Iris pigment epithelial cell (primary cell): Measurements from ENCODE around the gene ASB3.
"Not testable (repeated sequence)": the region's sequence is repeated elsewhere in the genome, so short reads cannot be mapped to it uniquely, and the experiment has no call there.

ENCODE experiments used
- DNase-seq: peaks from one replicate; pipeline ENCODE4 v3.0.0-alpha.2; 2011; ENCODE audit warnings: low read depth

The ASB3 gene

DNA sequence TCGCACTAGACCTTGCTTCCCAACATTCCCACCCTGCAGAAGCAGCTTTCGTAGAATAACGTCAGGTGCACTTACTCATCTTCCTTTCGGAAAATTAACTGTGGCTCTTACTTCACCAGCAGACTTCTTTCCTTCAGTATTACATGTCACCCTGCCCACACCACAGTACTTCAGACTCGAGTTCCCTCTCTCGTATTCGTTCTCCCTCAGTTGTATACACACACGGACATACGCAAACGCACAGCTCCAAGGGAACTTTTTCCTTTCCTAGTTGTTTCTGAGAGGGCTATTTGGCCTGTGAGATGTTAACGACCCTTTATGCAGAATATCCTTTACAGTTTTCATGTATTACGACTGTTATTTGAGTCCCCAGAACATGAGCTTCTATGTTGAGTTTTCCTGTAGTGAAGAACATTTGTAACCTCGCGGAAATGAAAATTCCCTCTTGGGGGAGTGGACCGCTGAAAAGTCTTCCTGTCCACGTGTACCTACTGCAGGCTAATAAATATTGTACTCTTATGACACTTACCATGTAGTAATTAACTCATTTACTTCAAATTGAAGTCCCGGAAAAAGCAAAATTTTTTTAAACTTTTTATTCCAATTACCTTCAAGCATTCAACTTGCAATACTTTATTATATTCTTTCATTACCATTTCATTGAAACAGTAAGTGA, 999 bp upstream of the ASB3 start:
- DNase-seq, result peak; percentile 56

DNA sequence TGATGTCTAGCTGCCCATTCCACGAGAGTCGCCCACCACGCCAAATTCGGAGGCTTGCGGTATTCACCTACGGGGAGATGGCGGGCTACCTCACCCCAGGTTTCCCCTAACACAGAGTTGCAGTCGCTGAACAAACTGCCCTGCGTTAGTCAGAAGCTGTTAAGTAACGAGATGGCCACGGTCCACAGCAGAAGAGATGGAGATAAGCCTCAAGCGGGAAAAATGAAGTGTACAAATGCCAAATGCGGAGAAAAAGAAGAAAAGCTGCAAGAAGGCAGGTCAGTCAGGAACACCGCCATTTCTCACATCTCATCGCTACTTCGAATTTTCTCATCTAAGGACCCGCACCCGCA, 425 bp downstream of the ASB3 start:
- peak; percentile 78 for DNase-seq

DNA sequence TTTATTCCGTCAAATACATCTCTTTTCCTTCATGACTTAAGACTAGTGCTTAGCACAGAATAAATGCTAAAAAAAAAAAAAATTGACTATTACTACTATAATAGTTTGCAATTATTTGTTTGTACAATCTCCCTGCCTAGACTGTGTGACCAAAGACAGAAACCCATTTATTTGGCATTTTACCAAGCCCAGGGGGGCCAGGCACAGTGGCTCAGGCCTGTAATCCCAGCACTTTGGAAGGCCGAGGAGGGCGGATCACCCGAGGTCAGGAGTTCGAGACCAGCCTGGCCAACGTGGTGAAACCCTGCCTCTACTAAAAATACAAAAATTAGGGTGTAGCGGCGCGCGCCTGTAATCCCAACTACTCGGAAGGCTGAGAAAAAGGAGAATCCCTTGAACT, 1.4 kb downstream of the ASB3 start:
- DNase-seq, result no peak

DNA sequence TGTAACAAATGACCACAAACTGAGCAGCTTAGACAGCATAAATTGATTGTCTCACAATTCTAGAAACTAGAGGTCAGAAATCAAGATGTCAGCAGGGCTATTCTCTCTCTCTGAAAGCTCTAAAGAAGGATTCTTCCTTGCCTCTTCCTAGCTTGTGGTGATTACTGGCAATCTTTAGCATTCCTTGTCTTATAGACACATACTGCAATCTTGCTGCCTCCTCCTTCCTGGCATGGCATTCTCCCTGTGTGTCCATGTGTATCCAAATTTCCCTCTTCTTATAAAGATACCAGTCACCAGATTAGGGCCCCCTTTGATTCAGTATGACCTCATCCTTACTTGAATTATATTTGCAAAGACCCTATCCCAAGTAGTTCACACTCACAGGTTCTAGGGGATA, 2.3 kb downstream of the ASB3 start:
- no peak for DNase-seq

DNA sequence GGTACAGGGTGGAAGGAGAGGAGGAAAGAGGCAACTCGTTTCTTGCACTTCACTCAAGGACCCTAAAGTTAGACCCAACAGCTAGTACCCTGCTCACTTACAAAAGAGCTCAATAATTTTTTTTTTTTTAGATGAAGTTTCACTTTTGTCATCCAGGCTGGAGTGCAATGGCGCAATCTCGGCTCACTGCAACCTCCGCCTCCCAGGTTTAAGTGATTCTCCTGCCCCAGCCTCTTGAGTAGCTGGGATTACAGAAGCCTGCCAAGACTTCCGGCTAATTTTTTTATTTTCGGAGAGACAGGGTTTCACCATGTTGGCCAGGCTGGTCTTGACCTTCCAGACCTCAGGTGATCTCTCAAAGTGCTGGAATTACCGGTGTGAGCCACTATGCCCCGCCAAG, 4.1 kb downstream of the ASB3 start:
- DNase-seq, result no peak

DNA sequence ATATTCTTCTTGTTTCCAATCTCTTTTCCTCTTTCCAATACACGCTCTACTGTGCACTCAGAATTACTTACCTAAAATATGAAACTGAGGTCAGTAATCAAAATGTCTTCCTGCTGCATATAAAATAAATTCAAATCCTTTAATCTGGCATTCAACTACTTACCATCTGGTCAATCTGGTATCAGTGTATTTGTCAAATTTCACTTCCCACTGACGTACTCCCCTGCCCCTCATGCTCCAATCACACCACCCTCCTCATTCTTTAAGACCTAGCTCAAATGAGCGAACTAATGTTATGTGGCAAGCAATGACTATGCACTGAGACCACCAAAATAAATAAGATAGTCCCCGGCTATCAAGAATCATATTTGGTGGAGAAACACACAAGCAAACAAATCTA, 6.7 kb downstream of the ASB3 start:
- no peak for DNase-seq

DNA sequence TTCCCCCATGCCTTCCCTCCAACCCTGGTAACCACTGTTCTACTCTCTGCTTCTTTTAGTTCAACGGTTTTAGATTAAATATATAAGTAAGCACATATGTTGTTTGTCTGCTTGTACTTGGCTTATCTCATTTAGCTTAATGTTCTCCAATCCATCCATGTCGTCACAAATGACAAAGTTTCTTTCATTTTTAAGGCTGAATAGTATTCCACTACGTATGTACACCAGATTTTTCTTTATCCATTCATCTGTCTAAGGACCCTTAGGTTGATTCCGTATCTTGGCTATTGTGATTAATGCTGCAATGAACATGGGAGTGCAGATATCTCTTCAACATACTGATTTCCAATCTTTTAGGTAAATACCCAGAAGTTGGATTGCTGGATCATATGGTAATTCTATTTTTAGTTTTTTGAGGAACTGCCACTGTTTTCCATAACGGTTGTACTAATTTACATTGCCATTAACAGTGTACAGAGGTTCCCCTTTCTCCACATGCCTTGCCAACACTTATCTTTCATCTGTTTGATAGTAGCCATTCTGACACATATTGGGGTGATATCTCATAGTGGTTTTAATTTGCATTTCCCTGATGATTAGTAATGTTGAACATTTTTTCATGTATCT, 8.1 kb downstream of the ASB3 start:
- no peak for DNase-seq

DNA sequence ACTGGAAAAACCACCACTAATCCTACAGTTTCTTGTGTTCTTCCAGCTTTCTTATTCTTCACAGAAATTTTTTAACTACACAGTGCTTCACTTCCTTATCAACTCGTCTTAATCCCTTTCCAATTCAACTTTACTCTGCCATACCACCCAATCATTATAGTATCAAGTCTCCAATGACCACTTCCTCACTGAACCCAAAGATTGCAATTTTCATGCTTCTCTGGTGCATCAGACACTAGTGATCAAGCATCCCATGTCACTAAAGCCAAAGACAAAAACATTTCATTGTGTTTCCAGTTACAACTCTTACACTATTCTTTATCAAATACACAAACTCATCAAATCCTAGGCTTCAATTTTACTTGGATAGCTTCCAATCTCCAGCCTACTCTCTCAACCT, 9.6 kb downstream of the ASB3 start:
- no peak for DNase-seq

DNA sequence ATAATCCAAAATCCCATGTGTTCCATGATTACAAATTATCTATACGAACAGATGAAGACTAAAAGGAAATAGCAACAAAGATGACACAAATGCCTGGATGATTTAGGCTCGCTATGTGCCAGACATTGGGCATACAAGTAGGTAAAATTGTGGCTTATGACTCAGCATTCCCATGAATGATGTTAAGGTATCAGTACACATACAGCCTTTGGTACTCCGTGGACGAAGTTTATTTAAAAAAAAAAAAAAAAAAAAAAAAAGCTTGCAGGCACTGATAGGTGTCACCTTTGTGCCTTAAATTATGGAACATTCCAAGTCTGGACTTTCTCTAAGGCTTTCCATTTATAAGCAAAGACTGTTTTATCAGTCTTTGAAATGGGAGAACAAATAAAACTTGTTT, 16.5 kb downstream of the ASB3 start:
- DNase-seq, result no peak

DNA sequence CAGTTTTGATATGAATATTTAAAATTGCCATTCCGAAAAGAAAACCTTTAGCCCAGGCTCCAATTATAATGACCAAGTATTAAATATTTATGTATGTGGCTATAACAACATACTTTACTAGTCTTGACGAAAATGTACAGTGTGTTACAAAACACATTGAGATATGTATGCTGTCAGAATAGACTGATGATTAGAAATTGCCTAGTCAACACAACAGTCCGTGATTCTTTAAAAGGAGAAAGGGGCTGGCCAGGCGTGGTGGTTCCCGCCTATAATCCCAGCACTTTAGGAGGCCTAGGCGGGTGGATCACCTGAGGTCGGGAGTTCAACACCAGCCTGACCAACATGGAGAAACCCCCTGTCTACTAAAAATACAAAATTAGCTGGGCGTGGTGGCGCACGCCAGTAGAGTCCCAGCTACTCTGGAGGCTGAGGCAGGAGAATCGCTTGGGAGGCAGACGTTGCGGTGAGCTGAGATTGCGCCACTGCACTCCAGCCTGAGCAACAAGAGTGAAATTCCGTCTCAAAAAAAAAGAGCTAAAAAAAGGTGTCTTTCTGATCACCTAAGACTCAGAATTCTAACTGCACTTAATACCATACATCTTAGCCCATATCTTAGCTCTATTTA, 17.3 kb downstream of the ASB3 start:
- no peak for DNase-seq

DNA sequence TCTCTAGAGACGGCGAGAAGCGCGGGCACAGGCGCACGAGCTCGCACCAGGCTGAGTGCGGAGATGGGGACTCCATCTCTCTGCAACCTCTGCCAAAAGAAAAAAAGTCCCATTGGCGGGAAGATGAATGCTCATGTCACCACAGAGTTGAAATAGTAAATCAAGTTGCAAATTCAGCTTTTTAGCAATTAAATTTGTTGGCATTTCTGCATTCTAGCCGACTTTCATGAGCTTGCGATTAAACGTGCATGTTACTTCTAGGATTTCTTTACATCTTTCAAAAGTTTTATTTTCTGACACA, 18.6 kb downstream of the ASB3 start:
- no peak for DNase-seq

DNA sequence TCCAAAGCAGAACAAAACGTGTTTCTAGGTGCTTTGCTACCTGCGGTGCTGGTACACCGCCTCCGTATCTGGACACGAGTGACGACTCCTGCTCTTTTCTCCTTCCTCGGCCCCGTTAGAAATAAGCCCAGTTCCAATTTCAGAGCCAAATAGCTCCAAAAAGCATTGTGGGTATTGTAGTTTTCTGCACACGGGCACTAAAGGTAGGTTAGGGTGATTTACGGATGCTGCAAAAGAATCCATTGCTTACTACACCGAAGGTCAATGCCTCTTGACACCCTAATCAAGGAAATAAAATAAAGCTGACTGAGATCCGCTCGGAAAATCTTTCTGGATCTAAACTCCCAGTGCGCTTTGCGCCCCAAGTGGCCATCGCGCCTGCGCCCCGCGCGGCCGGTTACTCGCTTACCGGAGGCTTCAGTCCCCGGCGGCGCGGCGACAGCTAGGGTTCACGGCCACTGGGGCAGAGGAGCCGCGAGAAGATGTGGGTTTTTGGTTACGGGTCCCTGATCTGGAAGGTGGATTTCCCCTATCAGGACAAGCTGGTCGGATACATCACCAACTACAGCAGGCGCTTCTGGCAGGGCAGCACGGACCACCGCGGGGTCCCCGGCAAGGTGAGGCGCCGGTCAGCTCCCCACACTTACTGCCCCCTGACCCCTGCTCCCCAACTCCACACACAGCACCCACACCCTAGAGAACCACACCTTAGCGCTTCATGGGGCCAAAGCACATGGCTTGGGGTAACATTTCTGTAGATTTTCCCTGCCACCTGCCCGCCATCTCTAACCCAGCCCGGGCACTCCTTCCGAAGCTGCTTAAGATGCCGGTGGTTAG, 19.1 kb downstream of the ASB3 start, which contains the start of gene CHAC2:
CHAC2 (plus strand) TSS at position 400 of the 837 bp plus-strand sequence; CDS start at position 483, 83 bp downstream.
- DNase-seq, result peak; percentile 83

DNA sequence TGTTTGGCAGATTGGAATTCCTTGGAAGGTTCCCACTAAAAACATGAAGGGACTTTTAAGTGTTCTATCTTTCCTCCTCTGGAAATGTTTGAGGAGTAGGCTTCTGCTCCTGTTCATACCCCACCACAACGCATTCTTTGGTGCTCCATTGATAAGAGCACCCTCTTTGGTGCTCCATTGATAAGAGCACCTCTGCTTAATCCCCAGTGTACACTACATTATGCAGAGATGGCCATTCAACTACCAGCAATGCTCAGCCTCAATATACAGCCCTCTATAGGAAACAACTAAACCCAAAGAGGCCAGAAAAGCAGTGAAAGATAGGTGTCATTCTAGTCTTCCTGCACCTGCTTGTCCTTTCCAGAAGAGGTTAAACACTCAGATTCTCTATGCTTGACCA, 21.0 kb downstream of the ASB3 start:
- DNase-seq, result no peak

DNA sequence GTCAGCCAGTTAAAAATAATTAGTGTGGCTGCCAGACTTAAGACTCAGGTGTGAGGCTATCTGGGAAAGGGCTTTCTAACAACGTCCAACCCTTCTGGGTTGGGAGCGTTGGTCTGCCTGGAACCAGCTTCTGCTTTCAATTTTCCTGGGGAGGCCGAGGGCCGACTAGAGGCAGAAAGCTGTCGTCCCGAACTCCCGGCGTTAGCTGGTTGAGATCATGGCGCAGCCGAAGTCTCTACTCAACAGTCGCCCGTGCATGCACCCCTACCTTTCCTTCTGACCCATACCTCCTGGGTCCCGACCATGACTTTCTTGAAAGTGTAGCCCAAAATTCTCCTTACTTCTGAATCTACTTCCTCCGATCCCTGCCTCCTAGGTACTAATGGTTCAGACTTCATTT, 29.5 kb downstream of the ASB3 start:
- DNase-seq, result not testable (repeated sequence)

DNA sequence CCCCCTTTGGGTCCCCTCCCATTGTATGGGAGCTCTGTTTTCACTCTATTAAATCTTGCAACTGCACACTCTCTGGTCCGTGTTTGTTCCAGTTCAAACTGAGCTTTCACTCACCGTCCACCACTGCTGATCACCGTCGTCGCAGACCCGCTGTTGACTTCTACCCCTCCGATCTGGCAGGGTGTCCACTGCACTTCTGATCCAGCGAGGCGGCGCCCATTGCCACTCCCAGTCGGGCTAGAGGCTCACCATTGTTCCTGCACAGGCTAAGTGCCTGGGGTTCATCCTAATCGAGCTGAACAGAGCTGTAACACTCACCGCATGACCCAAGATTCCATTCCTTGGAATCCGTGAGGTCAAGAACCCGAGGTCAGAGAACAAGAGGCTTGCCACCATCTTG, 30.1 kb downstream of the ASB3 start:
- DNase-seq, result no peak

DNA sequence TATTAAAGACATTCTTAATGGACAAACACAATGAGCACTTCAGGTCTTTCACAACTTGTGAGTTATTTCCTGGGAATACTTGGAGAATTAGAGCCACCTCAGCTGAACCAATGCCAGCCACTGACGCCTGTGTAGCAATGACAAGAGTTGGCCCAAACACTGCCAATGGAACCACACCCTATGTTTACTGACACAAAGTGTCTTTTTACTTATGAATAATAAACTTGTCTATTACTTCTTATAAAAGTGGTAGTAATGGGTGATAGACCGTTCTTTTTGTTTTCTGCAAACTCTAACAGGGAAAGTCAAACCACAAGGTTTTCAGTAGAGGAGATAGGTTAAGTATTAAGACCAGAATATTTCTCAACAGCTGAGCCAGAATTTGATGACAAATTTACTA, 31.6 kb downstream of the ASB3 start:
- DNase-seq, result peak; percentile 22

DNA sequence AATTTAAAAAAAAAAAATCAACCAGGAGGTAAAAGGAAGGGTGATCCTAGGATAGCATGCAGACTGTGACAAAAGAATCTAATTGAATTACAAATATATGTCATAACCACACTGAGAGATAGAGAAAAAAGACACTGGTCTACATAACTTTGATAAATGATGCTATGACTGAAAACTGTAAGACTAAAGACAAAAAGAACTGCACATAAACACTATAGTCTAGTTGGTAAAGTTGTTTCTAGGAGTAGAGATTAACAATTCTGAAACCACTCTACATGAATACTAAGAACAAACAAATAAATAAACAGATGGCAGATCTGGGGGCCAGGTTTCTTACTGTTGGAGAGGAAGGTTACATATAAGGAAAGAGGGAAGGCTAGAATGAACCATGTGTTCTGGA, 33.7 kb downstream of the ASB3 start:
- DNase-seq, result no peak

DNA sequence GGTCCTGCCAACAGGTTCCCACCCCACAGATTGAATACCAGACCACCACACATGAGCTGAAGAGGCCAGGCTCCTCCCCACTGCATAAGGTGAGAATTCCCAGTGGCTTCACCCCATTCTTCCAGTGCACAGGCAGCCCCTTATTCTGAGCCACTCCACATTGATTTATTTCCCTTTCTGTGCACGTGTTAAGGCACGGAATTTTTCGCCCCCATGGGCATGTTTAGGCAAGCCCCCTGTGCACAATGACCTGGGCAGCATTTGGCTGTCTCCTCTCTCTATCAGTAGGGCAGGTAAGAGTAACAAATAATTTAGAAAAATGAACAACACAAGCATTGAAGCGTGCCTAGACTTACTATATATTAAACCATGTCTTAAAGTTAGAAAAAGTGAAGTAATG, 34.4 kb downstream of the ASB3 start:
- no peak for DNase-seq

DNA sequence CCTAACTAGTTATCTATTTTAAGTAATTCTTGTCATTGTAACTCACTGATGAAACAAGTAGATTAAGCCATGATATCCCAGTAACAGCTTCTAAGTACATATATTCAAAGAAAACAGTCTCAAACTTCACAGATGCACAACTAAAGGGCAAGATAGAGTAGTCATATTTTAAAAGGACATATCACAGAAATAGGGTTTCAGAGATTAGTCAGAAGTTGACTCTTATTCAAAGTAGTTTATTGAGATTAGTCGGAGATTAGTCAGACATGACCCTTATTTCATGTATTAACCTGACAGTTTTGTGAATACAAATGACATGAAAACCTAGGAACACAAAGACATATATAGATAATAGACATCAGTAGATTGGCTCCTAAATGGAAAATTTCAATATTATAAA, 35.0 kb downstream of the ASB3 start:
- peak; percentile 49 for DNase-seq

DNA sequence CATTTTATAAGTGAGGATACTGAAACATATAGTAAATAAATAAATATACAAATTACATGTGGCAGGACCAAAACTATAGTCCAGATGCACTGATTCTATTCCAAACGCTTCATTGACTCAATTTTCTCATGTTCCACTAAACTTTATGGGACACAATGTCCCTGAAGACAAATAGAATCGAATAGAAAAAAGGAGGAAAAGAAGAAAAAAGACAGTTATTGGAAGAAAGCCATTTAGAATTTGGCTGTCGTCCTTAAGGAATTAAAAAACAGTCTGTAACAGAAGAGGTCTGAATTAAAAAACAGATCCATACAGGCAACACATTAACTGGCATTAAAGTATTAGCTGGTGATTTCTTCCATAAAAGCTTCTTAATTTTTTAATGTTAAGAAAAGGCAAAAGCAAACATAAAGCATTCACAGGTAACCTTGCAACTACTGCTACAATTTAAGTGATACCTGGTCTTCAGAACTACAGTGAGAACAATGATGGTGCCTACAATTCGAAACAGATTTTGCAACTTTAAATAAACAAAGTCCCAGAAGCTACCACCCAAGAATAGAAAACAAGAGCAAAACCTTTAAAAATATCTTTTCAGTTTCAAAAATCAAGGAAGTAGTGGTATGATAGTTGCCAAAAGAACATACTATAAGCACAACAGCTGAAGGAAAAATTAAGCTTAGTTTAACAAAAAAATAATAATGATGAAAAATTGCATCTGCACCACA, 36.5 kb downstream of the ASB3 start:
- no peak for DNase-seq

DNA sequence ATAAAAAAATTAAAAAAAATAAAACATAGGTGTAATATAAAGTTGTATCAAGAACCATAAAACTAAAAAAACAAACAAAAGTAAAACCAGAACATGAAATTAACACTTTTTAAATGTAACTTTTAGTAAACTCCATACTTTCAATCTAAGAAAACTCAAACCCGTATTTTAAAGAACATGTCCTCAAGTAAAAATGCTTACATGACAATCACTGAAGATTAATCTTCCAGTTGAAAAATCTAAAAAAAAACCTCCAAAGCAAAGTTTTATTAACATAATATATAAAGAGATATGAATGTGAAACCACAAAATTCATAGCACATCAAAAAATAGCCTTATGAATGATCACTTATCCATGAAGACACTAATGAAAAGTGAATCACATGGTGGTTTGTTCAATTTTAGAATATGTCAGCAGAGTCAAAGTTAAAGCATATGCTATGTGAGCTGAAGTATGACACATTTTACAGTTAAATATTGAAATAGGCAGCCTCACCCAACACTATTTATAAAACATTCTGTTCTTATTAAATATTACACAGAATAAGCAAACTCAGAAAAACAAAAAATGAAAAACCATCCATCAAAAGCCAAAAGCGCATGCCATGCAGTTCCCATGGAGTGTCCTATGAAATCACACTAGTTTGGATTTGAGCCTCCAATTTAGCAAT, 42.2 kb downstream of the ASB3 start:
- no peak for DNase-seq

DNA sequence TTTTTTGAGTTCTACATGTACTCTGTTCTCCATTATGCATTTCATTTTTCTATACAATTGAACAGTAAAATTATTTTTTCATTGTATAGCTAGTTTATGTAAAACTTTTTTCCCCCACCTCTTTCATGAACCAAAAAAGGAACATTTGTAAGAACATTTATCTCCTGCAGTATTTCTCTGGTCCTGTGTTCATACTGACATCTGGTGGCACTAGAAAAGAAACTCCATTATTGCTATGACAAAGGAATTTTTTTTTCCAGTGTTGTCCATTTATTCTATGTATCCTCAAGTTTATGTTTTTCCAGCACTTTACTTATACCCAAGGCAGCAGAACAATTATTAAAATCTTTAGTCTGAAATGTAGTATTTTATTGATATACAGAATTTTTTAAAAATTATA, 46.6 kb downstream of the ASB3 start:
- DNase-seq, result peak; percentile 55
